Muscle layer of duodenum (tissue), 2 donors: ENCODE data around the gene NPIPB8.
"Not testable (repeated sequence)": the region's sequence is repeated elsewhere in the genome, so short reads cannot be mapped to it uniquely, and the experiment has no call there.

Experiments
- H3K27ac ChIP-seq: one replicate; pipeline ENCODE4 v1.7.0; 2013; ENCODE audit warnings: mild to moderate bottlenecking, low read length
- H3K27me3 ChIP-seq: one replicate; pipeline ENCODE4 v1.7.0; 2013; ENCODE audit warnings: low read depth, mild to moderate bottlenecking, control low read depth, low read length
- H3K36me3 ChIP-seq, 2 donors: one replicate each; pipeline ENCODE4 v1.7.0; 2013; ENCODE audit warnings: low read length in 2 of 2, control low read depth in 1 of 2, mild to moderate bottlenecking in 1 of 2; ENCODE audit not compliant: insufficient read depth in 2 of 2, control insufficient read depth in 1 of 2
- H3K4me1 ChIP-seq, 2 donors: one replicate each; pipeline ENCODE4 v1.7.0; 2013; ENCODE audit warnings: low read length in 2 of 2, mild to moderate bottlenecking in 2 of 2, control low read depth in 1 of 2, moderate library complexity in 1 of 2; ENCODE audit not compliant: insufficient read depth in 2 of 2, control insufficient read depth in 1 of 2
- H3K4me3 ChIP-seq, 2 donors: one replicate each; pipeline ENCODE4 v1.7.0; 2013; ENCODE audit warnings: low read length in 2 of 2, low read depth in 1 of 2, mild to moderate bottlenecking in 1 of 2
- H3K9me3 ChIP-seq, 2 donors: one replicate each; pipeline ENCODE4 v1.7.0; 2013; ENCODE audit warnings: low read length in 2 of 2, control low read depth in 1 of 2, mild to moderate bottlenecking in 1 of 2; ENCODE audit not compliant: control insufficient read depth in 1 of 2
- donor health status: healthy.

The NPIPB8 gene

GRCh38 chr16:28616636-28617035 lies 21.2 kb upstream of the NPIPB8 start:
- no peaks in the 10 kb centered on the region for H3K36me3 ChIP-seq
- H3K9me3 ChIP-seq, result no peaks in the 10 kb centered on the region
- no peaks in the 10 kb centered on the region for H3K4me1 ChIP-seq
- H3K4me3 ChIP-seq, result no peak overlapping the region
- no peak overlapping the region for H3K27ac ChIP-seq
- H3K27me3 ChIP-seq, result no peaks in the 10 kb centered on the region

DNA sequence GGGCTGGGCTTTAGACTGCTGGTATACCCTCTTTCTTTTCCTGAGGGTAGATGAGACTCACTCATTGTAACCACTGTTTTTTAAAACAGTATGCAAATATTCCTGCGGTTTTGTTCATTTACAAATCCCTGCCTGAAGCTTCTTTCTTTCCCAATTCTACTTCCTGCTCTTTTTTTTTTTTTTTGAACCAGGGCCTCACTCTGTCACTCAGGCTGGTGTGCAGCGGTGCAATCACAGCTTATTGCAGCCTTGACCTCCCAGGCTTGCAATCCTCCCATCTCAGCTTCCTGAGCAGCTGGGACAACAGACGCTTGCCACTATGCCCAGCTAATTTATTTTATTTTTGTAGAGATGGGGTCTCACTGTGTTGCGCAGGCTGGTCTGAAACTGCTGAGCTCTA lies 20.0 kb upstream of the NPIPB8 start:
- Histone ChIP-seq H3K9me3 (no peaks in the 10 kb centered on the region), H3K4me1 (no peaks in the 10 kb centered on the region), H3K27me3 (no peaks in the 10 kb centered on the region), H3K4me3 (no peak overlapping the region), H3K36me3 (no peaks in the 10 kb centered on the region), H3K27ac (no peak overlapping the region)

DNA sequence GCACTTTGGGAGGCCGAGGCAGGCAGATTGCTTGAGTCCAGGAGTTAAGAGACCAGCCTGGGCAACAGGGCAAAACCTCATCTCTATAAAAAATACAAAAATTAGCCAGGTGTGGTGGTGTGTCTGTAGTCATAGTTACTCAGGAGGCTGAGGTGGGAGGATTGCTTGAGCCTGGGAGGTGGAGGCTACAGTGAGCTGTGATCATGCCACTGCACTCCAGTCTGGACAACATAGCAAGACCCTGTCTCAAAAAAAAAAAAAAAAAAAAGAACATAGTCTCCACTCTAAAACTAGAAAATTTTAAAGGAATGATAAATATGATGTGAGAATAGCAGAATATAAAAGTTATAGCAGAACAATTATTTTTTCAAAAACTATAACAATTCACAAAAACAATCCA lies 17.5 kb upstream of the NPIPB8 start:
- H3K27me3 ChIP-seq, H3K36me3 ChIP-seq, H3K4me3 ChIP-seq, H3K4me1 ChIP-seq, H3K27ac ChIP-seq, H3K9me3 ChIP-seq: not testable (repeated sequence)

- Histone ChIP-seq H3K27ac (no peak overlapping the region), H3K4me1 (no peaks in the 10 kb centered on the region), H3K36me3 (no peaks in the 10 kb centered on the region), H3K27me3 (no peaks in the 10 kb centered on the region), H3K9me3 (no peaks in the 10 kb centered on the region), H3K4me3 (no peak overlapping the region)
These were observed 16.2 kb upstream of the NPIPB8 start for GRCh38 chr16:28621481-28622155.

GRCh38 chr16:28622532-28623171 lies 15.2 kb upstream of the NPIPB8 start:
- peak overlapping the region; percentile 37 to 62 for H3K4me3 ChIP-seq
- not testable (repeated sequence) for H3K36me3 ChIP-seq, H3K9me3 ChIP-seq, H3K4me1 ChIP-seq, H3K27ac ChIP-seq, H3K27me3 ChIP-seq

DNA sequence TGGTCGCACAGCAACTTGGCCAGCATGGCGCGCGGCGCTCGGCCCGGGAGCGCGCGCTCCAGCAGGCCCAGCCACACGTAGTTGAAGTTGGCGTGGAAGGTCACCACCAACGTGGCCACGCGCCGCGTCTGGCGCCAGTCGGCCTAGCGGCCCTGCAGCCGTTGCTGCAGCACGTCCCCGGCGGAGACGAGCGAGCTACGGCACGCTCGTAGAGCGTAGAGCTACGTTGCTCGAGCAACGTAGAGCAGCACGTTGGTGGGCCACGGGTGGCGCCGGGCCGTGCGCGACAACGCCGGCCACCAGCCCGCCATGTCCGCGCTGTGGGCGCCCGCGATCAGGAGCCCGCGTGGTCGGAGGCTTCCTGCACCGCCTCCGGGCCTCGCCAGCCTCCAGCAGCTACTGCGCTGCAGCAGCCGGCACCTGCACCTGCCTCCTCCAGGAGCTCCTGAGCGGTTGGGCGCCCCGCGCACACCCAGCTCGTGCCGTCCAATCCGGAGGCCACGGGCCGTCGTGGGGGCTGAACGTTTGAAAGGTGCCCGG lies 14.6 kb upstream of the NPIPB8 start:
- Histone ChIP-seq H3K9me3 (no peaks in the 10 kb centered on the region), H3K36me3 (no peaks in the 10 kb centered on the region), H3K4me3 (peak overlapping the region; percentile 37 to 62), H3K27me3 (no peaks in the 10 kb centered on the region), H3K4me1 (no peaks in the 10 kb centered on the region), H3K27ac (no peak overlapping the region)

- not testable (repeated sequence) for H3K27ac ChIP-seq, H3K27me3 ChIP-seq, H3K4me3 ChIP-seq, H3K4me1 ChIP-seq, H3K9me3 ChIP-seq, H3K36me3 ChIP-seq
These were observed 7.0 kb upstream of the NPIPB8 start for GRCh38 chr16:28630905-28631304.

DNA sequence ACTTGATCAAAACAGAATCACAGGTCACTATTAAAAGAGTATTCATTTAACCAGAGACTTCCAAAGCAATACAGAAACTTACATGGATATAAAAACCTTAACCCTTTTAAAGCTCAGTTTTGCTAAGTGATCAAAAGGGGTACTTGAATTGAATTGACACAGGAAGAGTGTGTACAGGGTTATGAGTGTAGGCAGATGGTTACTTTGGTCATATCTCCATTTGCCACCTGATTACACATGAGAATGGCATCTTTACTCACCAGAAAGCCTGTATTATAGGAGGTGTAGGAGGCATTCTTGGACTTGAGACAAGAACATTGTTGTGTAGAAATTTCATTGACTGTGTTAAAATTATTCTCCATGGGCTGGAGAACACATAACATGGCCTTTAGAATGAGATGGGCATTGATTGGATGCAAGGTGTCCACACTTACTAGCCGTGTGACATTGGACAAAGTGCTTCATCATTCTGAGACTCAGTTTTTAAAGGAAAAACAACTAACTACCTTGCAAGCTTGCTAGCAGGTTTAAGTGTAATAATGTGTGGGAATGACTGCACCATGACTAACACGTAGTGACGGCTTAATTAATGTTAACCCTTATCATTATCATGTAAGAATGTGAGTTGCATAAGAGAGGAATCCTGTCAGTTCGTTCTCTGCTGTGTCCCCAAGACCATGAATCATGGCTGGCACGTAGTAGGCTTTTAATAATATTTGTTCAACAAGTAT lies 1.6 kb upstream of the NPIPB8 start:
- not testable (repeated sequence) for H3K36me3 ChIP-seq, H3K27ac ChIP-seq, H3K9me3 ChIP-seq, H3K4me3 ChIP-seq, H3K4me1 ChIP-seq, H3K27me3 ChIP-seq

- H3K4me1 ChIP-seq, H3K27ac ChIP-seq, H3K36me3 ChIP-seq, H3K27me3 ChIP-seq, H3K9me3 ChIP-seq, H3K4me3 ChIP-seq: not testable (repeated sequence)
These were observed 494 bp downstream of the NPIPB8 start for GRCh38 chr16:28638359-28638758.

DNA sequence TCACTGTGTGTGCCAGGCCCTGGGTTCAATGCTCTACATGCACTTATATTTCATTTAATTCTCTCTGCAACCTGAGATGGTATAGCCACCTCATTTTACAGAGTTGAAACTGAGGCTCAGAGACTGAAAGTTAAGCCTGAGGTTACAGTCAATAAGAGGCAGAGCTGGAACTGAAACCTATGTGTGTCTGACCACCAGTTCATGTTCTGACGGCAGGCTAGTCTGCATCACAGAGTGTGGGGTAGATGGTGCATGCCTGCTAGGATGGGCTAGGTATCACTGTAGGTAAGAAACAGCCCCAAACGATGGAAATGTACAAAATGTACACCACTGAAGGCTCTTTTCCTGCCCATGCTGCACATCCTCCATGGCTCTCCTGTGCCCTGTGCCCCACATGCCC lies 2.1 kb downstream of the NPIPB8 start:
- H3K9me3 ChIP-seq, H3K4me1 ChIP-seq, H3K4me3 ChIP-seq, H3K27me3 ChIP-seq, H3K27ac ChIP-seq, H3K36me3 ChIP-seq: not testable (repeated sequence)

- H3K27ac ChIP-seq, H3K27me3 ChIP-seq, H3K4me3 ChIP-seq, H3K4me1 ChIP-seq, H3K9me3 ChIP-seq, H3K36me3 ChIP-seq: not testable (repeated sequence)
These were observed 28.4 kb downstream of the NPIPB8 start for GRCh38 chr16:28666264-28666663.
